ENCODE results near the gene IFNL4.

DNA sequence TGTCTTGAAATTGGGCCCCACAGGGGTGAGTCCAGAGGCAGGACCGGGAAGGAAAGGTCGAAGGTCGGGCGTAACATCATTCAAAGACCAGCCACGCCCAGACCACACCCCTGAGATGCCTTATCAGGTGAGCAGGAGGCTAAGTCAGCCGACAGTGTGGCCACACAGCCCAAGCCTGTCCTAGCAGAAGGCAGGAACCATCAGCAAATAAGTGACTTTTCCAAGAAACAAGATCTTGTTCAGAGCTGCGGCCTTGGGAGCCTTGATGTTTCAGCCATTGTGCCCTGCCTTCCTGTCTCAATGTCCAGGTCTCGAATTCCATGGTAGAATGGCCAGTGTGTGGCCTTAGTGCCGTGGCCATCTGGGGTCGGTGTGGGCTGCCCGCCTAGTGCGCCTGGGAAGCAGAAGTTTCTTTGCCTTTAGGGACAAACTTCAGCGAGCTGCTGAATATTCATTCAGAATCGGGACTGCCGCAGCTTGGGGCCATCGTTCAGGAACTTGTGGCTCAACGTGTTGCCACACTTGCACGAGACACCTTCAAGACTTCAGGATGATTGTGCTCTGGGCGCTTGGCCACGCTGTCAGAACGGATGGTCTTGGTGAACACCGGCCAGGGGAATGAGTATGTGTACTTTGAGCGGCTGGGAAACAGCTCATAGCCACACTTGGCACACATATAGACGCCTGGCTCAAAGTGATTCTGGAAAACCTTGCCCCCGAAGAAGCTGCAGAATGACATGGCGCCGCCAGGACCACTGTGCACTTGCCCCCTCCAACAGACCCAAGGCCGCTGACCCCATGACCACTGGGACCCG, 6.1 kb upstream of the IFNL4 start:
- TF ChIP-seq, protein P1, sequence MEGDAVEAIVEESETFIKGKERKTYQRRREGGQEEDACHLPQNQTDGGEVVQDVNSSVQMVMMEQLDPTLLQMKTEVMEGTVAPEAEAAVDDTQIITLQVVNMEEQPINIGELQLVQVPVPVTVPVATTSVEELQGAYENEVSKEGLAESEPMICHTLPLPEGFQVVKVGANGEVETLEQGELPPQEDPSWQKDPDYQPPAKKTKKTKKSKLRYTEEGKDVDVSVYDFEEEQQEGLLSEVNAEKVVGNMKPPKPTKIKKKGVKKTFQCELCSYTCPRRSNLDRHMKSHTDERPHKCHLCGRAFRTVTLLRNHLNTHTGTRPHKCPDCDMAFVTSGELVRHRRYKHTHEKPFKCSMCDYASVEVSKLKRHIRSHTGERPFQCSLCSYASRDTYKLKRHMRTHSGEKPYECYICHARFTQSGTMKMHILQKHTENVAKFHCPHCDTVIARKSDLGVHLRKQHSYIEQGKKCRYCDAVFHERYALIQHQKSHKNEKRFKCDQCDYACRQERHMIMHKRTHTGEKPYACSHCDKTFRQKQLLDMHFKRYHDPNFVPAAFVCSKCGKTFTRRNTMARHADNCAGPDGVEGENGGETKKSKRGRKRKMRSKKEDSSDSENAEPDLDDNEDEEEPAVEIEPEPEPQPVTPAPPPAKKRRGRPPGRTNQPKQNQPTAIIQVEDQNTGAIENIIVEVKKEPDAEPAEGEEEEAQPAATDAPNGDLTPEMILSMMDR (IDR thresholded peaks at IDR 0.05), result no peak
- no peak for TF ChIP-seq EZH2 (IDR thresholded peaks at IDR 0.05)

All from neural progenitor cell (in vitro differentiated cells).